Measurements from ENCODE around the gene ZNF205.
A peak's percentile ranks its signal among the peaks of the same experiment; 100 is the strongest.

The ZNF205 gene

GRCh38 chr16:3098459-3099394 lies 13.7 kb upstream of the ZNF205 start, which contains the start of gene ZSCAN10:
TSS of gene ZSCAN10 (minus strand) at chr16:3099294. CDS start at chr16:3092937, 6,357 bp downstream.
- H3K27me3 ChIP-seq (ENCODE audit: control insufficient read depth, insufficient read depth, low read length), result no peaks in the 10 kb centered on the region
- H3K9me3 ChIP-seq (ENCODE audit: control insufficient read depth, low read length), result no peaks in the 10 kb centered on the region
- H3K9ac ChIP-seq, result no peak within 1 kb of the TSS
- no peaks in the 10 kb centered on the region for H3K36me3 ChIP-seq (ENCODE audit: control insufficient read depth, insufficient read depth, low read length)
- no peaks in the 10 kb centered on the region for H3K79me2 ChIP-seq
- H3K4me3 ChIP-seq (ENCODE audit: low read depth, low read length), result no peak within 1 kb of the TSS
- peak within 1 kb of the TSS; percentile 4 for H3K27ac ChIP-seq
- peak within 1 kb of the TSS; percentile 89 for H2AFZ ChIP-seq
- H3K4me2 ChIP-seq (ENCODE audit: low read length), result peak within 1 kb of the TSS; percentile 21
- peaks cover 9% of the 10 kb centered on the region for H3K4me1 ChIP-seq
- no peak for TF ChIP-seq CTCF (IDR thresholded peaks at IDR 0.05)

DNA sequence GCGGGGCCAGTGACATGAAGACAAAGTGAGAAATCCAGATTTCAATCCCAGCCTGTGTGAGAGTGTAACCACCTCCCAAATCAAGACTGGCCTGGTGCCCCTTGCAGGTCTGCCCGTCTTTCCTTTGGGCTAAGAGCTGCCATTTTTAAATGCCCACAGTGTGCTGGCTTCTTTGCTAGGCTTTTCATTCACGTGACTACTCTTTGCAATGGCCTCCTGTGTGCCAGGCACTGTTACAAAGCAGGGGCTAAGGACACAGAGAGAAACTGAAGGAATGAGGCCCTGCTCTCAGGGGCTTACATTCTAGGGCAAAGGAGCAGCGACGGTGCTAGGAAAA lies 13.0 kb upstream of the ZNF205 start:
- no peak overlapping the region for H3K4me2 ChIP-seq (ENCODE audit: low read length)
- H3K9ac ChIP-seq, result no peak overlapping the region
- H3K4me3 ChIP-seq (ENCODE audit: low read depth, low read length), result no peak overlapping the region
- no peaks in the 10 kb centered on the region for H3K9me3 ChIP-seq (ENCODE audit: control insufficient read depth, low read length)
- peak overlapping the region; percentile 89 for H2AFZ ChIP-seq
- TF ChIP-seq CTCF (IDR thresholded peaks at IDR 0.05), result no peak
- H3K36me3 ChIP-seq (ENCODE audit: control insufficient read depth, insufficient read depth, low read length), result no peaks in the 10 kb centered on the region
- H3K79me2 ChIP-seq, result no peaks in the 10 kb centered on the region
- H3K27ac ChIP-seq, result peak overlapping the region; percentile 4
- H3K4me1 ChIP-seq, result peaks cover 9% of the 10 kb centered on the region
- no peaks in the 10 kb centered on the region for H3K27me3 ChIP-seq (ENCODE audit: control insufficient read depth, insufficient read depth, low read length)

GRCh38 chr16:3099732-3100499 lies 12.5 kb upstream of the ZNF205 start:
- H3K79me2 ChIP-seq, result no peaks in the 10 kb centered on the region
- no peaks in the 10 kb centered on the region for H3K9me3 ChIP-seq (ENCODE audit: control insufficient read depth, low read length)
- TF ChIP-seq CTCF (IDR thresholded peaks at IDR 0.05), result no peak
- peak overlapping the region; percentile 89 for H2AFZ ChIP-seq
- no peak overlapping the region for H3K9ac ChIP-seq
- peak overlapping the region; percentile 21 for H3K4me2 ChIP-seq (ENCODE audit: low read length)
- H3K27me3 ChIP-seq (ENCODE audit: control insufficient read depth, insufficient read depth, low read length), result no peaks in the 10 kb centered on the region
- H3K36me3 ChIP-seq (ENCODE audit: control insufficient read depth, insufficient read depth, low read length), result no peaks in the 10 kb centered on the region
- H3K27ac ChIP-seq, result peak overlapping the region; percentile 4
- H3K4me1 ChIP-seq, result peaks cover 9% of the 10 kb centered on the region
- H3K4me3 ChIP-seq (ENCODE audit: low read depth, low read length), result no peak overlapping the region

GRCh38 chr16:3101018-3101840 lies 11.2 kb upstream of the ZNF205 start:
- Histone ChIP-seq H3K4me3 (ENCODE audit: low read depth, low read length) (no peak overlapping the region), H3K9ac (no peak overlapping the region), H3K36me3 (ENCODE audit: control insufficient read depth, insufficient read depth, low read length) (no peaks in the 10 kb centered on the region), H2AFZ (no peak overlapping the region), H3K27me3 (ENCODE audit: control insufficient read depth, insufficient read depth, low read length) (no peaks in the 10 kb centered on the region), H3K79me2 (no peaks in the 10 kb centered on the region), H3K9me3 (ENCODE audit: control insufficient read depth, low read length) (no peaks in the 10 kb centered on the region), H3K4me2 (ENCODE audit: low read length) (no peak overlapping the region), H3K27ac (peak overlapping the region; percentile 29), H3K4me1 (peaks cover 9% of the 10 kb centered on the region)
- no peak for TF ChIP-seq CTCF (IDR thresholded peaks at IDR 0.05)

Measured in parathyroid adenoma (tissue), 2 donors.